Measurements from ENCODE around the gene ZNF221. TPM values are rescaled to one million over a fixed set of nuclear protein-coding genes. Genes with fewer than 3 reads are reported as not detected.
A peak's percentile ranks its signal among the peaks of the same experiment; 100 is the strongest.

The ZNF221 gene
- total and polyA plus RNA-seq, 9 of the 15 experiments (the other 6 are each of a cell fraction or from before 2014, with no cell fraction given), result 0.32 to 1.4 (median 0.45) TPM

- Histone ChIP-seq H3K27me3 (ENCODE audit: control insufficient read depth in 2 of 2, insufficient read depth in 2 of 2, low read length in 2 of 2) (no peaks in the 10 kb centered on the region), H3K4me2 (ENCODE audit: insufficient read depth, low read length) (no peak overlapping the region), H3K9me3 (replicated peaks; ENCODE audit: control insufficient read depth, insufficient read depth, low read depth, low read length) (no peaks in the 10 kb centered on the region; the same call in 1 of the 2 replicates), H3K79me2 (ENCODE audit: control insufficient read depth, insufficient read depth, low read length) (no peaks in the 10 kb centered on the region), H3K4me1 (replicated peaks in 1 of 2; ENCODE audit: control insufficient read depth in 2 of 2, insufficient read depth in 2 of 2, low read length in 2 of 2) (no peaks in the 10 kb centered on the region), H4K20me1 (replicated peaks; ENCODE audit: control insufficient read depth, insufficient read depth, low read length) (no peaks in the 10 kb centered on the region), H3K9me1 (ENCODE audit: control insufficient read depth, insufficient read depth, low read length) (no peaks in the 10 kb centered on the region), H3K4me3 (no peak overlapping the region), H3K9ac (ENCODE audit: insufficient read depth in 1 of 2, low read depth in 2 of 2, low read length in 2 of 2) (no peak overlapping the region), H3K36me3 (ENCODE audit: control insufficient read depth, insufficient read depth, low read length) (no peaks in the 10 kb centered on the region), H2AFZ (ENCODE audit: low read depth, low read length) (no peak overlapping the region), H3K27ac (ENCODE audit: extremely low read depth, low read depth, low read length) (no peak overlapping the region)
- 0% methylated on average over 10 of the region's 10 CpGs for WGBS (ENCODE audit: insufficient coverage, low coverage, missing lambda C conversion rate)
- BruUV-seq (replicated peaks), result no TSS peak
- intact Hi-C loops (cut with micrococcal nuclease), result no loop called here
- TF ChIP-seq RBM17 (IDR thresholded peaks at IDR 0.05; ENCODE audit: borderline replicate concordance, low read depth, low read length), result no peak
- DNase-seq (ENCODE audit: extremely low read depth in 1 of 4, low spot score in 3 of 4), result peak in 2 of 4 experiments; percentile 3 to 14
- ChIA-PET CTCF (ENCODE audit: low intra/inter-chr PET ratio) (no interaction called here), POLR2A (interaction anchor here (0.6 to 1.1 kb wide), 2 partner anchors 13 to 1068 kb away, joined by 3 read pairs; no protein-coding TSS in a partner anchor)
- in situ Hi-C loops (cut with MboI), result no loop called here
- no peak for FAIRE-seq
- ATAC-seq, result no peak
Observed at GRCh38 chr19:43997631-43998290, 46.7 kb downstream of the ZNF221 start.

- peak overlapping the region; percentile 57; the same call in 2 of the 3 replicates for H3K27ac ChIP-seq (ENCODE audit: extremely low read depth, low read depth, low read length)
- BruUV-seq (replicated peaks), result TSS peak; percentile 94
- no peaks in the 10 kb centered on the region; the same call in 1 of the 2 replicates for H3K9me3 ChIP-seq (replicated peaks; ENCODE audit: control insufficient read depth, insufficient read depth, low read depth, low read length)
- ChIA-PET CTCF (ENCODE audit: low intra/inter-chr PET ratio) (no interaction called here), POLR2A (interaction anchor here (0.8 kb wide), 1 partner anchor 13 kb away, joined by 3 read pairs; no protein-coding TSS in a partner anchor)
- H2AFZ ChIP-seq (ENCODE audit: low read depth, low read length), result peak overlapping the region; percentile 94
- FAIRE-seq, result peak; percentile 23
- H3K27me3 ChIP-seq (ENCODE audit: control insufficient read depth in 2 of 2, insufficient read depth in 2 of 2, low read length in 2 of 2), result no peaks in the 10 kb centered on the region
- no peaks in the 10 kb centered on the region for H4K20me1 ChIP-seq (replicated peaks; ENCODE audit: control insufficient read depth, insufficient read depth, low read length)
- DNase-seq (ENCODE audit: extremely low read depth in 1 of 4, low spot score in 3 of 4), result peak in 3 of 4 experiments; percentile 11 to 17 (median 11)
- 19% methylated on average over 8 of the region's 8 CpGs for WGBS (ENCODE audit: insufficient coverage, low coverage, missing lambda C conversion rate)
- no peaks in the 10 kb centered on the region for H3K9me1 ChIP-seq (ENCODE audit: control insufficient read depth, insufficient read depth, low read length)
- H3K4me3 ChIP-seq, result peak overlapping the region; percentile 60
- H3K79me2 ChIP-seq (ENCODE audit: control insufficient read depth, insufficient read depth, low read length), result peaks cover 7% of the 10 kb centered on the region; the same call in 1 of the 3 replicates
- H3K36me3 ChIP-seq (ENCODE audit: control insufficient read depth, insufficient read depth, low read length), result no peaks in the 10 kb centered on the region
- peak; percentile 7; the same call in 1 of the 3 replicates for ATAC-seq
- intact Hi-C loops (cut with micrococcal nuclease) (loop anchor here (10.0 kb wide), 1 partner anchor 113 kb away; the partner anchor contains the start of gene ZNF225), in situ Hi-C loops (cut with MboI) (no loop called here)
- peak overlapping the region; percentile 91 for H3K4me2 ChIP-seq (ENCODE audit: insufficient read depth, low read length)
- no peak for TF ChIP-seq ESRRA (IDR thresholded peaks at IDR 0.05; ENCODE audit: borderline replicate concordance, low read depth)
- no peak for TF ChIP-seq CHD4 (IDR thresholded peaks at IDR 0.05; ENCODE audit: insufficient read depth, insufficient replicate concordance, low read depth, low read length, poor library complexity, severe bottlenecking)
- TF ChIP-seq ZBTB12 (CRISPR knock-in tag; IDR thresholded peaks at IDR 0.05), result no peak
- TF ChIP-seq ZNF253 (CRISPR knock-in tag; conservative IDR thresholded peaks at IDR 0.05), result no peak
- no peak for TF ChIP-seq FOXP4 (CRISPR knock-in tag; IDR thresholded peaks at IDR 0.05; ENCODE audit: borderline replicate concordance)
- H3K9ac ChIP-seq (ENCODE audit: insufficient read depth in 1 of 2, low read depth in 2 of 2, low read length in 2 of 2), result peak overlapping the region; percentile 72 to 92
- peaks cover 0 to 4% of the 10 kb centered on the region in 2 experiments; a peak in 2 of 5 replicates for H3K4me1 ChIP-seq (replicated peaks in 1 of 2; ENCODE audit: control insufficient read depth in 2 of 2, insufficient read depth in 2 of 2, low read length in 2 of 2)
Observed at GRCh38 chr19:44002212-44002565, 51.2 kb downstream of the ZNF221 start.
